Germinal center (tissue), 1 donor: ENCODE measurements around the gene TTPAL.

Experiments
- DNase-seq: peaks from one replicate; pipeline ENCODE4 v3.0.0; 2012; ENCODE audit warnings: mixed read lengths, low spot score

The TTPAL gene

DNA sequence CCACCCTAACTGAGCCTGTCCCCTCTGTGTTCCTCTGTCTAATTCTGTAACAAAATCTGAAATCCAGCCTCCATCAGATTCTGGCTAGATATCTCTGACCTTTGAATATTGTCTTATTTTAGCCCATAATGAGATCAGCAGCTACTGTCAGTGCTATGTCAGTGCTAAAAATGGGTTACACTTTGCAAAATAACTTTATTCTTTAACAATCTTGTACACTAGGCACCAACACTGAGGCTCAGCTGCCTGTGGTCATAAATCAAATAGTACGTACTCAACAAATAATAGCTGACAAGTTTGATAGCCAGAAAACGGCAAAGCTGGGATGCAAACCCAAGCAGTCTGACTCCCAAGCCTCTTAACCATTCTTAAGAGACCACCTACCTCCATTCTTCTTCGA lies 22.1 kb downstream of the TTPAL start:
- no peak for DNase-seq

DNA sequence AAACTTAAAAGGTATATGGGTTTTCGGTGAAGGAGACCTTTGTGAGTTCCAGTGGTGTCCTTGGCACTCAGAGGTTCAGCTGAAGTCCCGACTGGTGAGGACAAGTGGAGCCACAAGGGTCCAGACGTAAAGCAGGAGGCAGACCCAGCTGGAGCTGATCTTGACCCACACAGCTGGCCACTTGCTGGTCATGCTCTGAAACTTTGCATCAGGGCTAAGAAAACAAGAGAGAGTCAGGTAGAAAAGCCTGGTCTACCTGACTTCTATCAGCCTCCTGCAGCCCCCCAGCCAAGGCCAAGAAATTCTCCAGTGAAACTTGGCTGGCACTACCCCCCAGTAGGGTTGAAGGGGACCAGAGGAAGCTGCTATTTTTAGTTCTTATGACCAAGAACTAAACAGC lies 24.5 kb downstream of the TTPAL start:
- no peak for DNase-seq

DNA sequence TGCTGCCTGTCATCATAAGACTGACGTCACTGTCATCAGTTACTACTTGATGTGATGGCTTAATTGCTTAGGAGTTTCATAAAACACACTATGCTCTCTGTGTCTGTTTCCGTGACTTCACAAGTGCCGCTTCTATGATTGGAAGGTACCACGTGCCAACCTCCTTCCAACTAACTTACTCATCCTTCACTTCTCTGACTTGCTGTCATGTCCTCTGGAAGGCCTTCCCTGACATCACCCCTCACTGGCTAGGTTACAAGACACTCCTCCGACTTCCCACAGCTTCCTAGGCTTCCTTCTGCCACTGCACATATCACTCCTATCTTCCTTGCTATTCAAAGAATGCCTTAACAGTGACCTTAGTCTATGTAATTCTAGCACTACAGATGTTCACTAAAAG lies 25.8 kb downstream of the TTPAL start:
- no peak for DNase-seq

DNA sequence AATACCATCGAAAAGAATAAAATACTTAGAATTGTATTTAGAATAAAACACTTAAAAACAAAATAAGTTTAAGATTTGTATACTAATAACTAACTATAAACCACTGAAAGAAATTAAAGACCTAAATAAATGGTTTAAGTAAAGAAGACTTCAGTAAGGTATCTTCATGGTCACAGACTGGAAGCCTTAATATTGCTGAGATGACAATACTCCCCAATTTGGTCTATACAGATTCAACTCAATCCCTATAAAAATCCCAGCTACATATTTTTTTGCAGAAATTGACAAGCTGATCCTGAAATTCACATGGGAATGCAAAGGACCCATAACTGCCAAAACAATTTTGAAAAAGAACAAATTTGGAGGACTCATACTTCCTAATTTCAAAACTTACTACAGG lies 27.3 kb downstream of the TTPAL start:
- no peak for DNase-seq

DNA sequence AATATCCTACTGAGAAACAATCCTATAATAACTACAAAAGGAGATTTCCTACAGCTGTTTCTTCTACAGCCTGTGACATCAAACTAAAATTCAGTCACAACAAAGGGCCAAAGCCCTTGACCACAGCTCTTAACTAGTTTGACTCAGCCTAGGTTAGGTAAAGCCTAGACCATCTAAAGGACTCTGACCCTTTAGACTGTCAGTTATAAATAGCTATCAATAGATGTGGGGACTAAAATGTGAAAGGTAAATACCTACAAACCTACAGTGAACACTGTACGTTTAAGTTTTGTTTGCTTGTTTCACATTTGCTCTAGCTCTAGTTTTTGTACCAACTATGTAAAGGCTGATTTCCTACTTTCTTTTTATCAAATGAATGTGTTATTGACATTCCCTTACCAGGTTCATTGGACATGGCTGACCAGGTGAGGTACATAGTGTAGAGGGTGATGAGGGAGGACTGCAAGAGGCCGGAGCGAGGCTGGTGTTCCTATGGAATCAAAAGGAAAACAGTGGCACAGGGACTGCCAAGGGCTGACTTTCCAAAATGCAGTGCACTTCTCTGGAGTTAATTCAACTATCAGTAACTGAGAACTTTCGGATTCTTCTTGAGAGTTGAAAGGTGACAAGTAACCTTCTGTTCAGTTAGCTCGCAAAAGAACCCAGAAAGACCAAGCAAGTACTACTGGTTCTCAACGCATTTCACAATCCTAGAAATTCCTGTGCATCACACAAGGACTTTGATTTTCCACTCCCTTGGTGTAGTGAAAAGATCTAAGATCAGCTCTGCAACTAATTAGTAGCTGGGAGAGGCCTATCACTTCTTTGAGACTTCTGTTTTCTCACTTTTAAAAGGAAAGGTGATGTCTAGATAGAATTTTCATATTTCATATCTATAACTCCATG lies 29.0 kb downstream of the TTPAL start:
- no peak for DNase-seq

DNA sequence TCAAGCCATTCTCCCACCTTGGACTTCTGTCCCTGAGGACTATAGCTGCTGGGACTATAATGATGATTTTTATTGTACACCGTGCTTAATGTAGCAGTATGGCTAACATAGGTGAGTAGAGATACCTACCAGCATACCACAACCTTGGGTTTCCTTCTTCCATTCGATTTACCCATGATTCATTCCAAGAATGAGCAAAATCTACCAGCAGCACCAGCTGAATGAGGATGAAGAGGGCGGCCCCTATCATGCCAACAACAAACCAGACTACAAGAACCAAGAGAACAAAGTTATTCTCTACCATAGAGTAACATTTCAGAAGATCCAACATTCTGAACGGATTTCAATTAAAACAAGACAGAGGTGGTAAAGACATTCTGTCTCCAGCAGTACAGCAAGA lies 34.1 kb downstream of the TTPAL start:
- no peak for DNase-seq

DNA sequence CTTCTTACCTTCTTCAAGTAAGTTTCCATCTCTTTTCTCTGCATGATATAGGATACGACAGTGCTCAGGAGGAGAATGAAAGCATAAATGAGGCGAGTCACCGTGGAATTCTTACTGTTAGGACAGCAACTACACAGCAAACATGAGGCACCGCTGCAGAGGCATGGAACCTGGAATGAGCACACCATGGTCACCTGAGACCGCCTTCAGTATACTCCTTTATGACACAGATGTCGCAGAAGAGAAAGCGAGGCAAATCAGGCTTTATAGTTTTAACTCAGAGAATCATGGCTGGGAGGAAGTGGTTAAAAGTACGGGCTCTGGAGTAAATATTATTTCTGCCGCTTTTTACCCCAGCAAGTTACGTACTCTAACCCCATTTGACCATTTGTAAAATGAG lies 38.2 kb downstream of the TTPAL start:
- DNase-seq: no peak

DNA sequence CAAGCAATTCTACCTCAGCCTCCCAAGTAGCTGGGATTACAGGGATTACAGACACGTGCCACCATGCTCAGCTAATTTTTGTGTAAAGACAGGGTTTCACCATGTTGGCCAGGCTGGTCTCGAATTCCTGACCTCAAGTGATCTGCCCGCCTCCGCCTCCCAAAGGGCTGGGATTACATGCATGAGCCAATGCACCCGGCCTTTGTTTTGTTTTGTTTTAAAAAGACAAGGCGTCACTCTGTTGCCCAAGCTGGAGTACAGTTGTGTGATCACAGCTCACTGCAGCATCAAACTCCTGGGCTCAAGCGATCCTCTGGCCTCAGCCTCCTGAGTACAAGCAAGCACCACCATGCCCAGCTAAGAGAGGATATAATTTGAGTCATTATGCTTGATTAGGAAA lies 40.8 kb downstream of the TTPAL start:
- DNase-seq: no peak

DNA sequence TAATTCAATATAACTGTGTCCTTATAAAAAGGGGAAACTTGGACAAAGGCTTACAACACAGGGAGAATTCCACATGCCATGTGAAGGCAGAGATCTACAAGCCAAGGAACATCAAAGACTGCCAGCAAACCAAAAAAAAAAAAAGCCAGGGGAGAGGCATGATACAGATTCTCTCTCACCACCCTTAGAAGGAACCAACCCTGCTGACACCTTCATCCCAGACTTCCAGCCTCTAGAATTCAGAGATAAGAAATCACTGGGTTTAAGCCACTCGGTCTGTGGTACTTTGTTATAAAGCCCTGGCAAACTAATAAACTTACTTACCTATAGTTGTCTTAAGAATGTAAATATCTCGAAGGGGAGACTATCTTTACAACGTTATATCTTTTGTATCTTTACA lies 41.8 kb downstream of the TTPAL start:
- DNase-seq: no peak

DNA sequence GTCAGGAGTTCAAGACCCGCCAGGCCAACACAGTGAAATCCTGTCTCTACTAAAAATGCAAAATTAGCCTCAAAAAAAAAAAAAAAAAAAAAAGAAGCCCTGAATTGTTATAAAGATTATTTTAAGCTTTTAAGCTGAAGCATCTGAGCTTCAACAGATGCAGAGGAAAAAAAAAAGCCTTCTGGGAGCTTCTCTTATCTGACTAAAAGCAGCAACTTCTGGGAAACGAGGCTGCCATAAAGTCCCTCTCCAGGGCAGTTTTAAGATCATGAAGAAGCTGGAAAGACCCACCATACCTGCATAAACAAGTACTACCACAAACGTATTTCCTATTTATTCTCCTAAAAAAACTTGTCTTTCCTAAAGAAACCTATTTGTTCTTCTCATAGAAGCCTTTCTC lies 42.6 kb downstream of the TTPAL start:
- DNase-seq: no peak

DNA sequence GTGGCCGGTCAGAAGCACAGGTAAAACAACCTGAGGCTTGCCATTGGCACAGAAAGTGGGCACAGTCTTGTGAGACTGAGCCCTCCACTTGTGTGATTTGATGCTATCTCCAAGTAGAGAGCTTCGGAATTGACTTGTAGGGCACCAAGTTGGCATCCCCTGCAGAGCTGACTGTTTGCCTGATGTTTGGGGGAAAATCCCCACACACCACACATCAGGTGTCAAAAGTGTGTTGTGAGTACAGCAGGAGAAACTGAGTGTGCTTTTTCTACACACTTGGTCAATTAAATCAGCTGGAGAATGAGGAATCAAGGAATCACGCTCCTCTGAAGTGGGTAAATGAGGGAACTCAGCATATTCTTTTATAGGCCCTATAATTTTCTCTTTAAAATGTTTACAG lies 45.2 kb downstream of the TTPAL start:
- no peak for DNase-seq

DNA sequence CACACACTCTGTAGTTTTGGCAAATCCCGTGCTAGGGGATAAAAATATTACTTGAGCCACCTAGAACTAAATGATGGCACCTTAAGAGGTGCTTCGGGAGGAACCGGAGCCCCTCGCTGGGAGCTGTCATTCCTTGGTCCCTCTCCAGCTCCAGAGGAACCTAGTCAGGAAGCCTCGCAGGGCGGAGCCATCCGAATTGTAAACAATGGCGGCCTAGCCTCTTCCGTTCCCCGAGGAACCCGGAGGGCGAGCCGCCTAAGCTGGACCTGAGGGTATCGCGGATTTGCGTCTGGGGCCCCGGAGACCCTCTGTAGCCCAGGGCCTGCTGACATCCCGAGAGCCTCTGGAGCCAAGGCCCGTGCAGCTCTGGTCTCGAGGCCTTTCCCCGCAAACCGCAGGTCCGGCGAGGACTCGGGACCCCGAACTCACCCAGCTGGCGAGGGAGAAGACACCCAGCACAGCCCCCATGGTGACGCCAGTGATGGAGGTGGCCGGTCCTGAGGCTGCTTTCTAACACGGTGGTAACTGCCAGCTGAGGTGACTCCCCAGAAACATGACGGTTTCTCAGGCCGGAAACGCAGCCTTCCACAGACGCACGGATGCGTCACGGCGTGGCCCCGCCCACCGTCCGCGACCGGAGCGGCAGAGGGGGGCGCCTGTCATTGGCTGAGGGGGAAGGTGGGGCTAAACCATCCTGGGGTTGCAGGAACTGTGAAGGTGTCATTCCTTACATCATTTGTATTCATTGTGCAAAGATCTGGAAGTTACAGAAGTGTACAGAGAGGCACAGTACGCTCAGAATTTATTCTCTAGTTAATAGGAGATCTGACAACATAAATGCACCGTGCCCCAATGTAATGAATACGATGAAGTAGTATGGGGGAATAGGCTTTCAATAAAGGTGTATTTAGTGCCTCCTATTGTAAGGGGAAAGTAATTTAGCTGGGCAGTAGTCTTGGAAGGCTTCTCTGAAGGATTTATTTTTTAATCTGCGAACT lies 46.1 kb downstream of the TTPAL start, which contains the start of gene SERINC3:
Gene SERINC3 (minus strand): TSS at position 587 of the 998 bp plus-strand sequence. CDS start 119 bp downstream, at position 468.
- DNase-seq: peak; percentile 97

DNA sequence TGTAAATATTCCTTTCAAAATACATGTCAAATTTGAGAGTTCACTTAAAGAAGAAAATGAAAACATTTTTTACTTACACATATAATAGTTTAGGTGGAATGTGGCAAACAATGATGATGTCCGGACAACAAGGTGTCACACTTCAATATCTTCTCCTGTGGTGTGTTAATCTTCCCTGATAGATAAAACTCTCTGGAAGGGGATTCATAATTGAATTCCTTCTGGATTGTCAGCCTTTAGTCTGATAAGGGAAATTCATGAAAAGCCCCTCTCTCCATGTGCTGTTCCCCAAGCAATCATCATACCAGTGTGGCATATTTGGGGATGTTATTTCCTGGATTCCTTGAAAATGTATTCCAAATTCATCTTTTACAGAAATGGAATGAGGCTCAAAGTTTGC lies 47.2 kb downstream of the TTPAL start:
- no peak for DNase-seq

DNA sequence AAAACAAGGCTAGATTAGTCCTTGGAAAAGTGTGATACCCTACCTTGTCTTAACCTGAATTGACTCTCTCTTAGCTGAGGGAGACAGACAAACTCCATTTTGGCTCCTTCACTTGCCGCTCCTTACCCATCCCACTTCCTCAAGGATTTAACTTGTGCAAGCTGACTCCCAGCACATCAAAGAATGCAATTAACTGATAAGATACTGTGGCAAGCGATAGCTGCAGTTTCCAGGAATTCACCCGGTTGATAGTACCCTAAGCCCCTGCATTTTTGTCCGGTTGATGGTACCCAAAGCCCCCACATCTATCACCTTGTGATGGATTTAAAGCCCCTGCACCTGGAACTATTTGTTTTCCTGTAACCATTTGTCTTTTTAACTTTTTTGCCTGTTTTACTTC lies 48.1 kb downstream of the TTPAL start:
- no peak for DNase-seq

DNA sequence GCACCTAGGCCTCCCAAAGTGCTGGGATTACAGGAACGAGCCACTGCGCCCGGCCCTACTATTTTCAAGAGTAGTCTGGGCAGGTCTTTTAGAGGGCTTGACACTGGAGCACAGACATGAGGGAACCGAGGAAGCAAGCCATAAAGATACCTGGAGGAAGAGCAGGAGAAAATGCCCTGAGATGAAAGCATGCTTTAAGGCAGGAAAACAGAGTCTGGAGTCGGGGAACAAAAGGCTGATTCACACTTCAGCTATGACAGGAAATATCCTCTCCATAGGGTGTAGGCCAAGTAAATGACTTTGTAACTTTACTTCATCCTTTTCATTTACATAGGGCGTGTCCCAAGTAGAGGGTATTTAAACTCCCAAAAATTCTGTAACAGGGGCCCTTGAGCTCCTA lies 50.5 kb downstream of the TTPAL start:
- DNase-seq: no peak

DNA sequence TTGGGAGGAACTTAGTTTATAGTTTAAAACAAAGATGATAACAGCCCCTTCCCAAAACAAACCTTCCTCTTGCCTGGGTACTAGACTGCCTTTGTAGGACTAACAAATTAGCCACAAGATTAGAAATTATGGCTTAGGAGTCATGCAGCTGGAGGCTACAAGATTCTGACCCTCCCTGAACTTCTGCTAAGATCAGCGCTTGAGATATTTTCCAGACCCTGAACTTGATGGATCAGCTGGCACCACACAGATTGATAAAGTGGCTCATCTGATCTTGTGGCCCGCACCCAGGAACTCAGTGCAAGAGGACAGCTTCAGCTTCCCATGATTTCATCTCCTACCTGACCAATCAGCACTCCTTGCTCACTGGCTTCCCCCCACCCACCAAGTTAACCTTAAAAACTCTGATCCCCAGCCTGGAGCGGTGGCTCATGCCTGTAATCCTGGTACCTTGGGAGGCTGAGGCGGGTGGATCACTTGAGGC lies 52.1 kb downstream of the TTPAL start:
- no peak for DNase-seq

DNA sequence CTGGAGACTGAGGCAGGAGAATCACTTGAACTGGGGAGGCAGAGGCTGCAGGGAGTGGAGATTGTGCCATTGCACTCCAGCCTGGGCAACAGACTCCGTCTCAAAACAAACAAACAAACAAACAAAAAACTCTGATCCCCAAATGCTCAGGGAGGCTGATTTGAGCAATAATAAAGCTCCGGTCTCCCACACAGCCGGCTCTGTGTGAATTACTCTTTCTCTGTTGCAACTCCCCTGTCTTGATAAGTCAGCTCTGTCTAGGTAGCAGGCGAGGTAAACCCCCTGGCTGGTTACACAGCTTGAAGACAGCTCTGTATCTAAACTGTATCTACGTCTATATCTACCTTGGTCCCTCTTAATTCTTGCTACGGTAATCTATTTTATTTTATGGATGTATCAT lies 52.6 kb downstream of the TTPAL start:
- no peak for DNase-seq

DNA sequence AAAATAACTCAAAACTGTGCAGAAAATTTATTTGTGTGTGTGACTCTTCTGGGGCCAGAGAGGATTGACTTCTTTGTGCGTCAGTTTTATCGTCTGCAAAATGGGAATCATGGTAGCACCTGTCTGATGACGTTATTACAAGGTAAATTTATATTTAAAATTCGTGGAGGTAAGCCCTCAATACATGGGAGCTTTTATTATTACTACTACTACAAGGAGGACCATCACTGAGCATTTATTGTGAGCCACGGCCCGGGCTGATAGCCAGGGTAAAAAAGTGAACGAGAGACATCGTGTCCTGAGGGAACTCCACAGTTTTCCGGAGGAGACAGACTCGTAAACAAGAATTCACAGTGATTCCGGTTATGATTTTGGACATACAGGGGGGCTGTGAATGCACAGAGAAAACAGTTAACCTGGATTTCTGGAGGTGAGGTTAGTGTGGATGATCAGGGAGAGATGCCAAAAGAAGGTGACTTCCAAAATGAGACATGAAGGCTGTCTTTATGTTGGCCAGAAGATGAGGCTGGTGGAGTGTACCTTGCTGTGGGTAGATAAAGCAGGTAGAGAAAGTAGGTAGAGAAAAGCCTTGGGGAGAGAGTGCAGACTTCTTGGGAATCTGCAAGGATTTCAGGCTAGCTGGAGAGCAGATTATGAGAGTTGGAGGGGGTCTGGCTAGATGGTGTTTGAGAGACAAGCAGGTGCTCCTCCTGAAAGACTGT lies 56.7 kb downstream of the TTPAL start:
- peak; percentile 2 for DNase-seq

DNA sequence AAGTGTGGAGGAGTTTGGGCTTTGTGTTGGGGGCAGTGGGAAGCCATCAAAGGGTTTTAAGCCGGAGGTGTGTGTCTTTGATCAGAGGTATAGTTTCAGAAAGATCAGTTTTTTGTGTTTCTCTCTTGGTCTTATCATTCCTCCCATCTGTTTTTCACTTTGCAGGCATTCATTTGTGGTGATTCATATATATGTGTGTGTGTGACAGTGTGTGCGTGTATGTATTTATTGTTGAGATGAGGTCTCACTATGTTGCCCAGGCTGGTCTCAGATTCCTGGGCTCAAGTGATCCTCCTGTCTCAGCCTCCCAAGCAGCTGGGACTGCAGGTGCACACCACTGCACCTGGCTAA lies 57.3 kb downstream of the TTPAL start:
- DNase-seq: no peak

DNA sequence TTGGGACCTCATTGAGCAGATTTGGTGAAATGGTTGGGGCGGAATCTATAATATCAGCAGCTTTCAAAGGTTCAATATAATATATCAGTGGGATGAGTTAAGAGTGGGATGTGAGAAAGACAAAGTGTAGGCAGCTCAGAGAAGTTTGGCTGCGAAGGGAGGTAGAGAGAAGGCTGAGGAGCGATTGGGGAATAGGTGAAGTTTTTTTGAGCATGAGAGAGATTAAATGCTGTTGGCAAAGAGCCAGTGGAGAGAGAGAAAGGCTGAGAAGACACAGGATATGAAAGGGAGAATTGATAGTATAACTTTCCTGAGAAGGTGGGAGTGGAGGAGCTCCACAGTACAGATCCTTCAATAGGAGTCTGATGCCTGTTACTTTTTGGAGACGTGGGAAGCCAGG lies 58.3 kb downstream of the TTPAL start:
- no peak for DNase-seq

DNA sequence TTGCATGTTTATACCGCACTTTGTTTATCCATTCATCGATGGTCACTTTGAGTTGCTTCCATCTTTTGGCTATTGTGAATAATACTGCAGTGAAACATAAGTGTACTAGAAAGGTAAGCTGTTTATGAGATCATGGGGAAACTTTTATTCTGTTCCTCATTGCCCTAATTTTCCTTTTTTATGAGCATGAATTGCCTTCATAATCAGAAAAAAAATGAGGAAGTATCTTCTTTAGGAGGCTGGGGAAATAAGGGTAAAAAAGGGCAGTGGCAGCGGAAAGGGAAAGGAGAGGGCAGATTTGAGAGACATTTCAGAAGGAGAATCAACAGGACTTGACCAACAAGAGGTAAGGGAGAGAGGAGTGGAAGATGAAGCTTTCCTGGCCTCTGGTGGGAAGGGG lies 60.5 kb downstream of the TTPAL start:
- DNase-seq: no peak

DNA sequence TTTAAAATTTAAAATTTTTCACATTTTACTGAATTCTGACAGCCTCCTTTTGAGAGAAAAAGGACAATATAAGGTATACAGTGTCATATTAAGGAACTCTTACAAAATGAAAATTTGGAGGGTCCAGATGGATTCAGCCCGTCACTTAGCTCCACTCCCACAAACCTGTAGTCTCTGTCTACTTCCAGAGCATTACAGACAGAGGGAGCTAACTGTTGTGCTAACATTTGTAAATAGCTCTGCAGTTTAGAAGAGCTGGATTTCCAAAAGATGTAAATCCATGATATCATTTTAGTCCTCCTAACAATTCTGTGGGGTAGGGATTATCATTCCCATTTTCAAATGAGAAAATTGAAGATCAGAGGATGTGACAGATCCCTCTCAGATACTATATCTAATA lies 62.3 kb downstream of the TTPAL start:
- no peak for DNase-seq
